ENCODE measurements around the gene KIRREL2. TPM values are rescaled to one million over a fixed set of nuclear protein-coding genes. Genes with fewer than 3 reads are reported as not detected.

KIRREL2 gene
- total RNA-seq, 1 experiment from 2014 or later = 5.0 TPM

DNA sequence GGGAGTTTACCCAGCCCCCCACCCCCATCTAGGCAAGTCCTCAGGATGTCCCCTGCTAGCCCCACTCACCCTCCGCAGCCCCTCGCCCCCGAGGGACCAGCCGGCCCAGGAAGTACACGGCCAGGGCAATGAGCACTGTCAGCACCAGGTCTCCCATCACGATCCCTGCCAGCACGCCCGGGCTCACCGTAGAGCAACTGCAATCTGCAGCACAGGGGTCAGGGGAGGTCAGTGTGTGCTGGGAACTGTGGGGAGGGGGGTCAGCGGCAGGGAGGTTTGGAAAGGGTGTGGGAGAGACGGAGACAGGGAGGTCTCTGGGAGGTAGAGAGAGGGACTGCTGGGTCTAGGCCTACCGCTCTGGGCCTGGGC lies 50.6 kb downstream of the KIRREL2 start:
- ChIA-PET POLR2A (no interaction called here), CTCF (no interaction called here)
- DNase-seq (ENCODE audit: low read depth, low spot score) = no peak
- H3K27me3 ChIP-seq (ENCODE audit: control insufficient read depth, insufficient read depth, low read length) = no peaks in the 10 kb centered on the region
- intact Hi-C loops (cut with micrococcal nuclease; ENCODE audit: unreplicated experiment) = no loop called here
- no peaks in the 10 kb centered on the region for H3K36me3 ChIP-seq (ENCODE audit: control insufficient read depth, insufficient read depth, low read length)
- in situ Hi-C loops (cut with HindIII; ENCODE audit: low pct_unique_long_range_greater_than_20kb, low sequenced_read_pairs) = loop anchor here (10.0 kb wide), 1 partner anchor 73 kb away; no protein-coding TSS in a partner anchor
- no peak for ATAC-seq
- peaks cover 3% of the 10 kb centered on the region; the same call in 1 of the 2 replicates for H3K4me1 ChIP-seq (ENCODE audit: control insufficient read depth, insufficient read depth, low read length)
- no peaks in the 10 kb centered on the region for H3K9me3 ChIP-seq (ENCODE audit: control insufficient read depth, insufficient read depth, low read depth, low read length)
- H3K4me3 ChIP-seq (ENCODE audit: low read depth in 2 of 2, low read length in 2 of 2) = no peak overlapping the region
- no peak overlapping the region for H3K27ac ChIP-seq (ENCODE audit: low read length)
- no TSS peak for BruUV-seq (replicated peaks)
- TF ChIP-seq, protein P1, sequence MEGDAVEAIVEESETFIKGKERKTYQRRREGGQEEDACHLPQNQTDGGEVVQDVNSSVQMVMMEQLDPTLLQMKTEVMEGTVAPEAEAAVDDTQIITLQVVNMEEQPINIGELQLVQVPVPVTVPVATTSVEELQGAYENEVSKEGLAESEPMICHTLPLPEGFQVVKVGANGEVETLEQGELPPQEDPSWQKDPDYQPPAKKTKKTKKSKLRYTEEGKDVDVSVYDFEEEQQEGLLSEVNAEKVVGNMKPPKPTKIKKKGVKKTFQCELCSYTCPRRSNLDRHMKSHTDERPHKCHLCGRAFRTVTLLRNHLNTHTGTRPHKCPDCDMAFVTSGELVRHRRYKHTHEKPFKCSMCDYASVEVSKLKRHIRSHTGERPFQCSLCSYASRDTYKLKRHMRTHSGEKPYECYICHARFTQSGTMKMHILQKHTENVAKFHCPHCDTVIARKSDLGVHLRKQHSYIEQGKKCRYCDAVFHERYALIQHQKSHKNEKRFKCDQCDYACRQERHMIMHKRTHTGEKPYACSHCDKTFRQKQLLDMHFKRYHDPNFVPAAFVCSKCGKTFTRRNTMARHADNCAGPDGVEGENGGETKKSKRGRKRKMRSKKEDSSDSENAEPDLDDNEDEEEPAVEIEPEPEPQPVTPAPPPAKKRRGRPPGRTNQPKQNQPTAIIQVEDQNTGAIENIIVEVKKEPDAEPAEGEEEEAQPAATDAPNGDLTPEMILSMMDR (IDR thresholded peaks at IDR 0.05) = no peak
- TF ChIP-seq POLR2AphosphoS5 (IDR thresholded peaks at IDR 0.05; ENCODE audit: low read depth, low read length) (no peak), REST (IDR thresholded peaks at IDR 0.05; ENCODE audit: insufficient read depth in 1 of 2, low read depth in 2 of 2, low read length in 1 of 2) (no peak), TCF7L2 (IDR thresholded peaks at IDR 0.05; ENCODE audit: low read depth, low read length) (no peak), SIN3A (IDR thresholded peaks at IDR 0.05; ENCODE audit: borderline replicate concordance, insufficient read depth, low read depth, low read length) (no peak)

GRCh38 chr19:35908010-35908441 lies 51.3 kb downstream of the KIRREL2 start, which contains the start of gene TYROBP:
TYROBP (minus strand) TSS chr19:35908295; CDS start chr19:35908228, 67 bp downstream.
- DNase-seq (ENCODE audit: low read depth, low spot score) = no peak
- Histone ChIP-seq H3K27ac (ENCODE audit: low read length) (no peak within 1 kb of the TSS), H3K36me3 (ENCODE audit: control insufficient read depth, insufficient read depth, low read length) (no peaks in the 10 kb centered on the region), H3K27me3 (ENCODE audit: control insufficient read depth, insufficient read depth, low read length) (no peaks in the 10 kb centered on the region), H3K9me3 (ENCODE audit: control insufficient read depth, insufficient read depth, low read depth, low read length) (no peaks in the 10 kb centered on the region), H3K4me3 (ENCODE audit: low read depth in 2 of 2, low read length in 2 of 2) (no peak within 1 kb of the TSS), H3K4me1 (ENCODE audit: control insufficient read depth, insufficient read depth, low read length) (0 out of 2 replicates have a peak, but pooled peaks cover 3% of the 10 kb centered on the region)
- in situ Hi-C loops (cut with HindIII; ENCODE audit: low pct_unique_long_range_greater_than_20kb, low sequenced_read_pairs) (loop anchor here (10.0 kb wide), 1 partner anchor 73 kb away; no protein-coding TSS in a partner anchor), intact Hi-C loops (cut with micrococcal nuclease; ENCODE audit: unreplicated experiment) (no loop called here)
- no TSS peak for BruUV-seq (replicated peaks)
- ChIA-PET CTCF (no interaction called here), POLR2A (interaction anchor here (0.6 kb wide), 1 partner anchor 129 kb away, joined by 7 read pairs; no protein-coding TSS in a partner anchor)
- no peak for ATAC-seq
- no peak for TF ChIP-seq TCF7L2 (IDR thresholded peaks at IDR 0.05; ENCODE audit: low read depth, low read length)
- TF ChIP-seq REST (IDR thresholded peaks at IDR 0.05; ENCODE audit: insufficient read depth in 1 of 2, low read depth in 2 of 2, low read length in 1 of 2) = no peak
